GM19455 (cell line): ENCODE results near the gene DAZL.

Source experiments
- ATAC-seq: cut with Tn5 transposase; IDR thresholded peaks from one replicate; pipeline ENCODE4 v1.9.1; 2021; ENCODE audit not compliant: unreplicated experiment

DAZL gene

GRCh38 chr3:16596352-16597032, 8.7 kb downstream of the DAZL start:
- ATAC-seq: no peak

- no peak for ATAC-seq
These were observed 9.4 kb downstream of the DAZL start for GRCh38 chr3:16595778-16596177.

- ATAC-seq: peak; percentile 93
These were observed 15.2 kb downstream of the DAZL start for GRCh38 chr3:16589867-16590624.

- ATAC-seq: no peak
These were observed 16.1 kb downstream of the DAZL start for GRCh38 chr3:16589120-16589519.

GRCh38 chr3:16587681-16588060, 17.6 kb downstream of the DAZL start:
- ATAC-seq: no peak

GRCh38 chr3:16587047-16587680, 18.1 kb downstream of the DAZL start:
- no peak for ATAC-seq

GRCh38 chr3:16584880-16585279, 20.3 kb downstream of the DAZL start:
- no peak for ATAC-seq

GRCh38 chr3:16583551-16583950, 21.7 kb downstream of the DAZL start:
- no peak for ATAC-seq

- no peak for ATAC-seq
These were observed 35.1 kb downstream of the DAZL start for GRCh38 chr3:16570113-16570512.

- no peak for ATAC-seq
These were observed 36.7 kb downstream of the DAZL start for GRCh38 chr3:16568532-16568931.

GRCh38 chr3:16568115-16568514, 37.1 kb downstream of the DAZL start:
- no peak for ATAC-seq

- ATAC-seq: no peak
These were observed 45.4 kb downstream of the DAZL start for GRCh38 chr3:16559653-16560365.

GRCh38 chr3:16554126-16554525, 51.1 kb downstream of the DAZL start:
- ATAC-seq: no peak

- no peak for ATAC-seq
These were observed 52.5 kb downstream of the DAZL start for GRCh38 chr3:16552757-16553156.

GRCh38 chr3:16551342-16551976, 53.8 kb downstream of the DAZL start:
- no peak for ATAC-seq

- peak; percentile 94 for ATAC-seq
These were observed 54.4 kb downstream of the DAZL start for GRCh38 chr3:16550676-16551341.

- no peak for ATAC-seq
These were observed 54.9 kb downstream of the DAZL start for GRCh38 chr3:16550305-16550675.

GRCh38 chr3:16548721-16549120, 56.5 kb downstream of the DAZL start:
- ATAC-seq: no peak

- no peak for ATAC-seq
These were observed 57.5 kb downstream of the DAZL start for GRCh38 chr3:16547561-16548357.
